ENCODE data around the gene PRC1.

The PRC1 gene

DNA sequence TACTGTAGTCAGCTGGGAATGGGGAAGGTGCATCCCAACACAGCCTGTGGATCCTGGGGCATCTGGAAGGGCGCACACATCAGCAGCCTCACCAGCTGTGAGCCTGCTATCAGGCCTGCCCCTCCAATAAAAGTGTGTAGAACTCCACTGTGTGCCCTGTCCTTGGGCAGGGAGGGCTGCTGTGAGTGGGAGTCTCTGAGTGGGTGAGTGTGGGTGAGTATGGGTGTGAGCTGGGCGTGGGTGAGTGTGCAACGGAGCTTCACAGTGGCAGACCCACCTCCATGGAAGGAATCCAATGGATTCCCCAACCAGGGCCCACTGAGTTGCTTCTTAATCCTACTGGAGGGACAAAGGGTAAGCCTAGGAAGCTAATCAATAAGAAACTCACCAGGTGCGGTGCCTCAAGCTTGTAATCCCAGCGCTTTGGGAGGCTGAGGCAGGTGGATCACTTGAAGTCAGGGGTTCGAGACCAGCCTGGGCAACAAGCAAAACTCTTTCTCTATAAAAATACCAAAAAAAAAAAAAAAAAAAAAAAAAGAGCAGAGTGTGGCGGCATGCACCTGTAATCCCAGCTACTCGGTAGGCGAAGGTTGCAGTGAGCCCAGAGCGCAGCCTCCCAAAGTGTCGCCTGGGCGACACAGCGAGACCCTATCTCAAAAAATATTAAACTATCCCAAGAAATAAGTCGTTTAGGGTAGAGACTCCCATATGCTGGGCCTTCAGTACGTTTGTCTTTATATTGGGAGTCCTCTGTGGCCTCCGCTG lies 40.2 kb downstream of the PRC1 start:
- no peak for DNase-seq

DNA sequence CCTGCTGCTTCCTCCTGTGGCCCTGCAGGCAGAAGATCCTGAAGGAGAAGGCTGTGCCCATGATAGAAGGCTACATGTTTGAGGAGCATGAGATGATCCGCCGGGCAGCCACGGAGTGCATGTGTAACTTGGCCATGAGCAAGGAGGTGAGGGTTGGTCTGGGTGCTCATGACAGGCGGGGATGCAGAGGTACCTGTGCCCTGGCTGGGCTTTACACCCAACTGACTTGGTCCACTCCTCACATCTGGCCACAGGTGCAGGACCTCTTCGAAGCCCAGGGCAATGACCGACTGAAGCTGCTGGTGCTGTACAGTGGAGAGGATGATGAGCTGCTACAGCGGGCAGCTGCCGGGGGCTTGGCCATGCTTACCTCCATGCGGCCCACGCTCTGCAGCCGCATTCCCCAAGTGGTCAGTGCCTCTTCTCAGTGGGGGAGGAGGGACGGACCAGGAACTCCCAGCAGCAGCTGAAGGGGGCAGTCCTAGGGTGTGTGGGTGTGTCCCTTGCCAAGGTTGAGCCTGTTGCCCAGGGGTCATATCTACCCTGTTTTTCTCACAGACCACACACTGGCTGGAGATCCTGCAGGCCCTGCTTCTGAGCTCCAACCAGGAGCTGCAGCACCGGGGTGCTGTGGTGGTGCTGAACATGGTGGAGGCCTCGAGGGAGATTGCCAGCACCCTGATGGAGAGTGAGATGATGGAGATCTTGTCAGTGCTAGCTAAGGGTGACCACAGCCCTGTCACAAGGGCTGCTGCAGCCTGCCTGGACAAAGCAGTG lies 41.2 kb downstream of the PRC1 start:
- DNase-seq = no peak

DNA sequence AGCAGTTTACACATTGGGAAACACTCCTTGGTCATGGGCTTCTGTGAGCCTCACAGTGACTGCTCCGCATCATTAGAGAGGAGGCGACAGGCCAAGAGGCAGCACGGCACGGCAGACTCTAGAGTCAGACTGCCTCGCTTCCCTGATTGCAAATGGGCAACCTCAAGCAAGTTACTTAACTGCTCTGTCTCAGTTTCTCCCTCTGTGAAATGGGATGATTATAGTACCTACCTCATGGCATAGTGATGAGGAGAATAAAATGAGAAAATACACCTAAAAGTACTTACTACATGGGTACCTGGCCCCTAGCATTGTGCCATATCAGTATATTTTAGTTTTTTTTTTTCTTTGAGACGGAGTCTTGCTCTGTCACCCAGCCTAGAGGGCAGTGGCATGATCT lies 43.7 kb downstream of the PRC1 start:
- DNase-seq = no peak

DNA sequence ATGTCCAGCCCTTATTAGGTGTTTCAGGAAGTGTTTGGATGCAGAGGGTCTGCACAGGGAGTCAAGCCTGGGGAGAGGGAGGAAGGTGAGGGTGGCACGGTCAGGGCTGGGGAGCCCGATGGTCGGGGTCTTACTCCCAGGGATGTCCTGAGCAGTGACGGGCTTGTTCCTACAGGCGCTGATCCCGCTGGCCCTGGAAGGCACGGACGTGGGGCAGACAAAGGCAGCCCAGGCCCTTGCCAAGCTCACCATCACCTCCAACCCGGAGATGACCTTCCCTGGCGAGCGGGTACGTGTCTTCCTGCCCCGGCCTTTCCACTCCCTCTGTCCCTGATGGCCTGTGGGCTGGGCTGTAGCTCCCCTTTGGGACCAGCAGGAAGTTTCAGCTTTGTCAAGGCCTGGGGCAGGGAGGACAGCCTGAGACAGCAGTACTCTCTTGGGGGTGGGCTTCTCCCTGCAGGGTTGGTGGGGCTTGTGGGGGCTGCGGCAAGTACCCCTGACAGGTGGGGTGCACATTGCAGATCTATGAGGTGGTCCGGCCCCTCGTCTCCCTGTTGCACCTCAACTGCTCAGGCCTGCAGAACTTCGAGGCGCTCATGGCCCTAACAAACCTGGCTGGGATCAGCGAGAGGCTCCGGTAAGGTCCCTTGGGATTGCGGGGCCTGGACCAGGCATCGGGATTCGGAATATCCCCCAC lies 44.2 kb downstream of the PRC1 start:
- DNase-seq = no peak

DNA sequence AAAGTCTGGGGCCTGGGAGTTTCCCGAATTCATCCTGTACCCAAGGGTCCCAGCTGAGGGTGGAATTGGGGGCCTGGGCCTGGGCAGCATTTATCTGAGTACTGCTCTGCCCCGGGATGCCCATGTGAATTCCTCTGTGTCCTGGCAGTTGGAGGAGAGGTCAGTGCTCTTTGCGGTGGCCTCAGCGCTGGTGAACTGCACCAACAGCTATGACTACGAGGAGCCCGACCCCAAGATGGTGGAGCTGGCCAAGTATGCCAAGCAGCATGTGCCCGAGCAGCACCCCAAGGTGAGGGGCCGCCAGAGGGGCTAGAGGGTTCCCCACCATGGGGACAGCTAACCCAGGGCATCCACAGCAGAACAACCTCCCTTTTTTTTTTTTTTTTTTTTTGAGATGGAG lies 45.8 kb downstream of the PRC1 start:
- no peak for DNase-seq

DNA sequence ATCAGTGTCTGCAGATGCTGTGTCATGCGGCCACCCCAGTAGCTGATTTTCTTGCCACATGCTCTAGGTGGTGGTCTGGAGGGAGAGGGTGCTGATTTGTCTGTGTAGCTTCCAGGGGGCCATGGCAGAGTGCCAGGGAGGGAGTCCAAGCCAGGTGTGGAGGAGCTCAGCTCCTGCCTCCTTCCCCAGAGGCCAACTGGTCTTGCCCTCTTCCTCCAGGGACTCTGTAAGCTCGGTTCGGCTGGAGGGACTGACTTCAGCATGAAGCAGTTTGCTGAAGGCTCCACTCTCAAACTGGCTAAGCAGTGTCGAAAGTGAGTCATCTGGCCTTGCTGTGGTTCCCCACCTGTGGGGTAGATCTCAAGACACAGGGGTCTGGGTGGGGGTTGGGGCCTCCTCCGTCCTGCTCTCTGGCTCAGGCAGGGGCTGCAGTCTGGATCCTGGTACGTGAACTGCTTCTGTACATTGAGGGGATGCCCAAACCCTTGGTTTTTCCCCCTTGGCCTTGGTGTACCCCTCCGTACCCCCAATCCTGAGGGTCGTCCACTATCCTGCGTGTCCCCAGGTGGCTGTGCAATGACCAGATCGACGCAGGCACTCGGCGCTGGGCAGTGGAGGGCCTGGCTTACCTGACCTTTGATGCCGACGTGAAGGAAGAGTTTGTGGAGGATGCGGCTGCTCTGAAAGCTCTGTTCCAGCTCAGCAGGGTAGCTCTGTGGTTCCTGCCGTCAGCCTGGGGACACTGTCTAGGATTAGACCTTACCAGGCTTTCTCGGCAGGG lies 46.6 kb downstream of the PRC1 start:
- no peak for DNase-seq

DNA sequence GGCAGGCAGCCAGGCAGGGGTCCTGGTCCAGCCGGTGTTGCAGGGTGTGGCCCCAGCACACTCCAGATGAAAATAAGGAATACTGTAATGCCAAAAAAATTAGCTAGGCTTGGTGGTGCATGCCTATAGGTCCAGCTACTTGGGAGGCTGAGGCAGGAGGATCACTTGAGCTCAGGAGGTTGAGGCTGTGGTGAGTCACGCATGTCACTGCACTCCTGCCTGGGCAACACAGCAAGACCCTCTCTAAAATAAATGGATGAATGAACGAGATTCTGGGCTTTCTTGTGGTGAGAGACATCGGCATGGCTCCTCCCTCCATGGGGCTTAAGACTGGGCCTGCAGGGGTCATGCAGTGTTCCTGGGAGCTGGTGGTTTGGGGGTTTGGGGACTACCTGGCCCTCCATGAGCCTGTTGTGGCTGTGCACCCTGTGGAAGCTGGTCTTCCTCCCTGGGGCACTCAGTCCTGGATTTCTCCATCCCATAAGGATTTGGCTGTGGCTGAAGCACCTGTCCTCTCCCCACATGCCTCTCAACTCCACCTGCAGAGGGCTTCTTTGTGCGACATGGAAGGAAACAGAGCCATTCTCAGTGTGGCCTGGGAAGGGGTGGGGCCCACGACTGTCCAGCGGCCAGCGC lies 47.3 kb downstream of the PRC1 start:
- DNase-seq = no peak

DNA sequence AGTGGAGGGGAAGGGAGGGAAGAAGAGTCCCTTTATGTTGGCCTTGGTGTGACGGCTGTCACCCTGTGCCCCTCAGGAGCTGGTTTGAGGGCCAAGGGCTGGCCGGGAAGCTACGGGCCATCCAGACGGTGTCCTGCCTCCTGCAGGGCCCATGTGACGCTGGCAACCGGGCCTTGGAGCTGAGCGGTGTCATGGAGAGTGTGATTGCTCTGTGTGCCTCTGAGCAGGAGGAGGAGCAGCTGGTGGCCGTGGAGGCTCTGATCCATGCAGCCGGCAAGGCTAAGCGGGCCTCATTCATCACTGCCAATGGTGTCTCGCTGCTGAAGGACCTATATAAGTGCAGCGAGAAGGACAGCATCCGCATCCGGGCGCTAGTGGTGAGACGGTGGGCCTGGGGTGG lies 47.8 kb downstream of the PRC1 start:
- no peak for DNase-seq

DNA sequence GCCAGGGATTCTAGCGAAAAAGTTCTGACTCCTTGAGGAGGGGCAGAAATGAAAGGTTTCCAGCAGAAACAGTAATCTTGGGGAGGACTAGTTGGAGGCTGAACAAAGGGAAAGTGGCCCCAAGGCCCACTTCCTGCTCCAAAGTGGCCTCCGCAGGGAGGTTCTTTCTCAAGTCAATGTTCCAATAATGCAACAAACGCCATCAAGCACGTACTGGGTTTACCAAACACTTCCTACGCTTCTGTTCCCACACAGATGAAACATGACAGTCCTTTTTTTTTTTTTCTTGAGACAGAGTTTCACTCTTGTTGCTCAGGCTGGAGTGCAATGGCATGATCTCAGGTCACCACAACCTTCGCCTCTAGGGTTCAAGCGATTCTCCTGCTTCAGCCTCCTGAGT lies 49.2 kb downstream of the PRC1 start:
- DNase-seq = no peak

DNA sequence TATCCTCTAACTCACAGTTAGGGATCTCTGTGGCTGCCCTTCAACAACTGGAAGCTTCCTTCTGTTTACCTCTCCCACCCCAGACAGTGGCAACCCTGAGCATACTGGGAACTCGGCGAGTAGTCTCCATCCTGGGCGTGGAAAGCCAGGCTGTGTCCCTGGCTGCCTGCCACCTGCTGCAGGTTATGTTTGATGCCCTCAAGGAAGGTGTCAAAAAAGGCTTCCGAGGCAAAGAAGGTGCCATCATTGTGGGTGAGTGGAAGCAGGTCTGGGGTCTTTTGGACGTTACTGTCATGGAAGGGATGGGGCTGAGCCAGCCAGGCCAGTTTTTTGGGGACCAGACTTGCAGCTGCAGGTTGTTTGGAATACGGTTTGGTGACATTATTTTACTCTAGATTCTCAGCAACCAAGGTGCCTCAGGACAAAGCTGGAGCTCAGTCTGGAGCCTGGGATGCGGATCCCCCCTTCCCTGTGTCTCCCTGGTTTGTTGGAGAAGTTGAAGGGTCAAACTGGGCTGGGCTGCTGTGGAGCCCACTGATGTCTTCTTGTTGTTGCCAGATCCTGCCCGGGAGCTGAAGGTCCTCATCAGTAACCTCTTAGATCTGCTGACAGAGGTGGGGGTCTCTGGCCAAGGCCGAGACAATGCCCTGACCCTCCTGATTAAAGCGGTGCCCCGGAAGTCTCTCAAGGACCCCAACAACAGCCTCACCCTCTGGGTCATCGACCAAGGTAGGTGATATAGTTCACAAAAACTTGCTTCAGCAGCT lies 51.8 kb downstream of the PRC1 start:
- no peak for DNase-seq

DNA sequence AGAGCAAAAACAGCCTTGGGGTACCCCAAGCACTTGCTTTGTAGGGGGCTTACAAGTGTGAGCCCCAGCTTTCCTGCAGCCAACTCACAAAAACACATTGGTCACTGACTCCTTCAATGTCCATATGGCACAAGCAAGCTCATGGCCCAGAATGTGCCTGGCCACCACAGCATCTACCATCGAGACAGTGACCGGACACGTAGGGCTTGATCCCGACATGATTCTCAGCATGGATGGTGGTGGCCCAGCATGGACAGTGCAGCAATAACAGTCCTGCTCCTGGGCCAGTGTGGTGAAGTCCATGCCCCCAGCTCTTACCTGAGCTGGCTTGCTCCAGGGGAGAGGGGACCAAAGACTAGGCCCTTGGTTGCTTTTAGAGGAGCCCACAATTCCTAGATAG lies 53.3 kb downstream of the PRC1 start:
- no peak for DNase-seq

DNA sequence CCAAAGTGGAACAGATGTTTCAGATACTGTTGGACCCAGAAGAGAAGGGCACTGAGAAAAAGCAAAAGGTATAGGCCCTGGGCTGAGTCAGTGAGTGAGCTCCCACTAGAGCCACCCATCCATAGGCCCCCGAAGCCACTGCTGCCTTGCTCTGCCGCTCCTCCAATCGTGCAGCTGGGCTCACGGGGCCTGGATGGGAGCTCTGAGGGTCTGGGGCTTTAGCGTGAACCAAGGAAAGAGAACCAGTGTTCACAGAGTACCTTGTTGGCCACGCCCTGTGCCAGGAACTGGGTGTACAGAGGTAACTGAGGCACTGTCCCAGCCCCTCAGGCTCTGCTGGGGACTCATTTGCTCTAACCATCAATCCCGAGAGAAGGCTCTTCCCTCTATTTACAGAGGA lies 54.6 kb downstream of the PRC1 start:
- DNase-seq = no peak

DNA sequence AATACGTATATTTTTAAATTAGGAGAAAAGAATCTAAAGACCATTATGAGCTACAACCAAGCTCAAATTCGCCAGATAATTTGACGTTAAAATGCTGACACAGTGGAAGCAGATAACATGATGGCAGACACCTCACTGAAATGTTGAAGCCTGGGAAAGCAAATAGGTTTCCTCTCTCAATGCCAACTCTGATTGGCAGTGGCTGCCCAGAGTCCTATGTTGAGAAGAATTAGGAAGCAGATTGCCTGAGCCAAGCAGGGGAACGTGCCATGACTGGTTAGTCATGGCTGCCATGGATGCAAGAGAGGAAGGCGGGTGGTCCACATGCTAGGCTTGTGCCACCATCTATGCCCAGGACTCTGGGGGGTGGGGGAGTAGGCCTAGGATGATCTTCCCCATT lies 56.1 kb downstream of the PRC1 start:
- DNase-seq = no peak

DNA sequence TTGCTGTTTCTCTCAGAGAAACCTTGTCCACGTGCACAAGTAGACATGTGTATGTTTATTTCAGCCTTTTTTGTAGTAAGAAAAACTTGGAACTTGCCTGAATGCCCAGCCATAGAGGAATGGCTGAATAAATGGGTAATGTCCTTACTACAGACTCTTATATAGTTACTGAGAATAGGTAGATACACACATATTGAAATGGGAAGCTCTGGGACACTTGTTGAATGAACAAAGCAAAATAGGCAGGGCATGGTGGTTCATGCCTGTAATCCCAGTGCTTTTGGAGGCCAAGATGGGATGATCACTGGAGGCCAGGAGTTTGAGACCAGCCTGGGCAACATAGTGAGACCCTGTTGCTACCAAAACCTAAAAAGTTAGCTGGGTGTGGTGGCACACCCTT lies 57.5 kb downstream of the PRC1 start:
- no peak for DNase-seq

DNA sequence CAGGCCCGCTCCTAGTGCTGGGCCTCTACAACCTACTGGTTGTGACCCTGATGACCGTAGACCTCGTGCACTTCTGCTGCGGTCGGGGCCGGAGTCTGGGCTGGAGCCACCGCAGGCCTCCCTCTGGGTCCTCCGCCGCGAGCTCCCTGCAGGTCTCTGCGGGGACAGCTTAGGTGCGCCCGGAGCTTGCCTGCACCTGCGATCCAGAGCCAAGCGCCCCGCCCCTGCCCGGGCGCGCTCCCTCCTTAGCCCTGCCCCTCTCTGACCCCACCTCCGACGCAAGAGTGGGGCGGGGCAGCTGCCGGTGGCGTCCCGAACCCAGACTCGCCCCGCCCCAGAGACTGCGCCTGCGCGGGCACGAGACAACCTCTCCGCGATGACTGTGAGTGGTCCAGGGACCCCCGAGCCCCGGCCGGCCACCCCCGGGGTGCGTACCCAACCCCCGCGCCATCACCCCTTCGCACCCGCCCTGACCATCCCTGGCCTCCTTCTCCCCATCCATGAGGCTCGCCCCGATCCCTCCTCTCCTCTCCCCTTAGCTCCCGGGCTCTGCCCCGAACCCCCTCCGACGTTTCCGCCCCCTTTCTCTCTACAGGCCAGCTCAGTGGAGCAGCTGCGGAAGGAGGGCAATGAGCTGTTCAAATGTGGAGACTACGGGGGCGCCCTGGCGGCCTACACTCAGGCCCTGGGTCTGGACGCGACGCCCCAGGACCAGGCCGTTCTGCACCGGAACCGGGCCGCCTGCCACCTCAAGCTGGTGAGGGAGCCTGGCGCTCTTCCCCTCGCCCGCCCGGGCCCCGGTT lies 59.2 kb downstream of the PRC1 start, which contains the start of gene UNC45A:
TSS of gene UNC45A (plus strand) at position 337 of the 803 bp plus-strand sequence. CDS start at position 377, 40 bp downstream.
- peak; percentile 91 for DNase-seq

DNA sequence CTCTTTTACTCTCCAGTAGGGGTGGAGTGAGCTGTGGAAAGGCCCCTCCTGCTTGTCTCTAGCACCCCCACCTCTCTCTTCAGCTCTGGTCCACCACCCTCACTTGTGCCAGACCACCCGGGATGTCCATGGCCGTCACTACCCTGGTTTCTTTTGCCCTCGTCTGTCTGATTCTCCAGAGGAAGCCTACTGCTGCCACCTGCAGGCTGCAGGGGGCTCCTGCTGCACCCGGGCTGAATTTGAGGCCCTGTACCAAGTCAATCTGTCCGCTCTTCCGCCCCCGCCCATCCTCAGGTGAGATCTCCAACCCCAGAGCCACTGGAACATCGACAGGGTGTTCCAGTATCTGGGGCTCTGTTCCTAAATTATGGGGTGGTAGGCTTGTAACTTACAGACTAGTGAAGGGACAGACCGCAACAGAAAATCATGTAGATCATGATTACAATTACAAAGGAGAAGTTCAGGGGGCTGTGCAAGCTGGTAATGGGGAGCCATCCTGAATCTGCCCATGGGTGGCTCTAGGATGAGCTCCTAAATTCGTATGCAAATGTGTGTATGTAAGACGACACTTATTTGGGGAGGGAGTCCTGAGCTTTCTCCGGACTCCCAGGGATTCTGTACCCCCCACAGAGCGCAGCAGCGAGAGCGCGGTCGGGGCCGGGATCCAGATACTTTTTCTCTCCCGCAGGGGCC lies 59.9 kb downstream of the PRC1 start:
- DNase-seq = peak; percentile 86

DNA sequence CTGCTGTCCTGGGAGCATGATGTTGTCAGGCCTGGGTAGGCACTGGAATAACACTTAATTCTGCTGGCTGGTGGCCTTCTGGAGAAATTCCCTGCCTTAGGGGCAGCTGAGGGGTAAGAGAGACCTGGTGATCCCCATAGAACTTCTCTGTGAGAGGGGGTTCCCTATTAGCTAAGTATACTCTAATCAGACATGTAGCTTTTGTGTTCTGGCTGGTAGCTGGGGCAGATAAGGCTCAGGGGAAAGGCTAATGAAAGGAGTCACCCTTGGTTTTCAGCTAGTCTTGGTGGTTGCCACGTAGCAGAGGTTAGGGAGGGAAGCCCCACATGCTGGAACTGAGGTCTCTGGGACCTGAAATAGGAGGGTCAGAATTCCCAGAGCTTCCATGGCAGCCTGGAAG lies 61.0 kb downstream of the PRC1 start:
- DNase-seq = no peak

DNA sequence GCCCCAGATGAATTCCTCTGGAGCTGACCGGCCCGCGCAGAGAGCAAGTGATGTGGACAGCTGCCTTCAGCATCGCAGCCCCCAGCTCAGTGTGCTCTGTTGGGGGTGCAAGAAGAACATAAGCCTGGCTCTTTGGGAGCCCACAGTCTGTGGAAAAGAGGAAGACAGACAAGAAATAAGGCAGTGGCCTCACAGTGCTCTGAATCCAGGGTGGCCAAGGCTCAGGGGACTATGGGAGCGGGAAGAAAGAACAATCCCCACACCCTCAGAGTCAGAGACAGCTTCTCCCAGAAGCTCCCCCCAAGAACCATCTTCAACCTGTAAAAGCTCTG lies 61.7 kb downstream of the PRC1 start:
- no peak for DNase-seq

DNA sequence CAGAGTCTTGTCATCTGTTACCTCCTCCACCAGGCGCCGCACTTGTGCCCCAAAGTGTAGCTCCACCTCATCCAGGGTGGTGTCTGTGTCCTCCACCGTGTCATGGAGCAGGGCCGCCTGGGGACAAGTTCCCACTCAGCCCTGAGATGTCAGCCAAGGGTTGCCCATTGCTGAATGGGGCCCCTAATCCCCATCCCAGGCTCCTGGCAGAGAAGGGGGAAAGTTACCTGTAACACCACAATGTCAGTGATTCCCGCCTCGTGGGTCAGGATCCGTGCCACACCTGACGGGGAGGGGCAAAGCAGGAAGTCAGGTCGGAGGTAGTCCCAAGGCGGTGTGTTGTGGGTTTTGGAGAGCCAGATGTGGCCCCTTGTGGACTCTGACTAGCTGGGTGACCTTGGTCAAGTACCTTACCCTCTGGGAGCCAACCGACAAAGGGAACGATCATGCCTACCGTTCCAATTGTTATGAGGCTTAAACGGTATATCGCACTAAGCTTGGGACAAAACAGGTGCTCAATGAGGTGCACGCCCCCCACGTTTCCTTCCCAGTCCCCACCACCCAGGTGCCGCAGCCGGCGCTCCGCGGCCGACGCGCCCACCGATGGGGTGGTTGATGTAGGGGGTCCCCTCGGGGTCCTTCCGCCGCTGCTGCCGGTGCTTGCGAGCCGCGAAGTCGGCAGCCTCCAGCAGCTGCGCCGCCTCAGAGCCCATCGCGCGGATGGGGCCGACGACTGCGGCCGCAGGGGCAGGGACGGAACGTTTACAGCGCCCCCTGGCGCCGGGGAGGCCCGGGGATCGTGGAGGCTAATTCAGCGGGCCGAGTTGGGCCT lies 62.3 kb downstream of the PRC1 start, which contains the start of gene HDDC3:
TSS of gene HDDC3 (minus strand) at position 722 of the 832 bp plus-strand sequence. CDS start at position 713, 9 bp downstream.
- DNase-seq = peak; percentile 89

DNA sequence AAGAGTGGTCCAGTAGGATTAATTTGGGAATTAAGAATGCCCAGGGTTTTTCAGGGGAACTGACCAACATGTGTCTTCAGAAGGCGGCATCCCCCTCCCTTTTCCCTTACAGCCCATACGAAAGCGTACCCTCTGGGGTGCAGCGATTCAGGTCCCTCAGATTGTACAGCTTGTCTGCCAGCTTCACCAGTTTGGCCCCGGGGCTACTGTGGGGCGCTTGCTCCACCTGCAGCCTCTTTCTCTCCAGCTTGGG lies 62.8 kb downstream of the PRC1 start:
- no peak for DNase-seq

All from CD4-positive, alpha-beta T cell treated with Interleukin-4 for 4 hours (primary cell).